ENCODE measurements around the gene ETS2.

ETS2 gene

GRCh38 chr21:38863291-38863690 lies 57.6 kb downstream of the ETS2 start:
- no peak for DNase-seq

GRCh38 chr21:38863843-38864363 lies 58.2 kb downstream of the ETS2 start:
- no peak for DNase-seq

GRCh38 chr21:38864964-38865363 lies 59.2 kb downstream of the ETS2 start:
- no peak for DNase-seq

- no peak for DNase-seq
Observed at GRCh38 chr21:38869196-38869595, 63.5 kb downstream of the ETS2 start.

- DNase-seq = no peak
Observed at GRCh38 chr21:38869946-38870345, 64.2 kb downstream of the ETS2 start.

All from NCI-H446 (cell line).